Uterine smooth muscle cell (primary cell): Measurements from ENCODE around the gene TTYH2. TPM values are rescaled to one million over a fixed set of nuclear protein-coding genes. Genes with fewer than 3 reads are reported as not detected.

Experiments
- total RNA-seq: library from RNA; depleted of rRNA; stranded (reverse); fragments of >200 nt; gene quantifications from 2 replicates; pipeline ENCODE4 v1.2.3, GENCODE V29; 2014

Gene TTYH2
- 1.7 and 2.0 TPM in 2 replicates for total RNA-seq

GRCh38 chr17:74212913-74213791 is at the start of gene TTYH2:
Gene TTYH2, plus strand, starts transcription at chr17:74213571. Its CDS starts 17 bp downstream, at chr17:74213588.

GRCh38 chr17:74203439-74204240 is 9.7 kb upstream of the TTYH2 start, which contains the start of gene RPL38:
Gene RPL38, plus strand, starts transcription at chr17:74203678. Its CDS starts 278 bp downstream, at chr17:74203956.

GRCh38 chr17:74274060-74274708 is 60.8 kb downstream of the TTYH2 start, which contains the start of gene DNAI2:
Gene DNAI2, plus strand, starts transcription at chr17:74274234. Its CDS starts 7,584 bp downstream, at chr17:74281818.

Other genes starting within 250 kb of the TTYH2 start
- gene RPL38, start 9.9 kb upstream of the TTYH2 start, total RNA-seq, result 476 and 603 TPM in 2 replicates
- not detected in 2 replicates for gene DNAI2, start 60.7 kb downstream of the TTYH2 start, total RNA-seq
- not detected in 2 replicates for gene KIF19, start 112.7 kb downstream of the TTYH2 start, total RNA-seq
- not detected in 2 replicates for gene BTBD17, start 148.3 kb downstream of the TTYH2 start, total RNA-seq
- gene GPR142, start 153.9 kb downstream of the TTYH2 start, total RNA-seq, result not detected in 2 replicates
- 3.5 and 9.1 TPM in 2 replicates for gene GPRC5C, start 218.5 kb downstream of the TTYH2 start, total RNA-seq